HG02938 (cell line): ENCODE results near the gene NTRK1.

Experiments
- ATAC-seq: cut with Tn5 transposase; IDR thresholded peaks from one replicate; pipeline ENCODE4 v1.9.1; 2021; ENCODE audit warnings: mild to moderate bottlenecking, moderate library complexity; ENCODE audit not compliant: unreplicated experiment

NTRK1 gene

GRCh38 chr1:156895455-156895812, 34.8 kb downstream of the NTRK1 start:
- no peak for ATAC-seq

GRCh38 chr1:156895927-156896326, 35.3 kb downstream of the NTRK1 start:
- ATAC-seq = no peak

GRCh38 chr1:156896490-156897033, 35.9 kb downstream of the NTRK1 start:
- ATAC-seq = no peak

GRCh38 chr1:156897078-156897825, 36.6 kb downstream of the NTRK1 start:
- no peak for ATAC-seq

GRCh38 chr1:156898161-156898566, 37.5 kb downstream of the NTRK1 start:
- ATAC-seq = no peak

- ATAC-seq = no peak
These were observed 38.5 kb downstream of the NTRK1 start for GRCh38 chr1:156898971-156899664.

- ATAC-seq = no peak
These were observed 39.5 kb downstream of the NTRK1 start for GRCh38 chr1:156899956-156900718.

- ATAC-seq = no peak
These were observed 40.4 kb downstream of the NTRK1 start for GRCh38 chr1:156900896-156901589.

GRCh38 chr1:156901590-156901900, 40.9 kb downstream of the NTRK1 start:
- no peak for ATAC-seq

- no peak for ATAC-seq
These were observed 41.6 kb downstream of the NTRK1 start for GRCh38 chr1:156901966-156902915.

- no peak for ATAC-seq
These were observed 42.8 kb downstream of the NTRK1 start for GRCh38 chr1:156903328-156904091.

GRCh38 chr1:156904187-156904959, 43.7 kb downstream of the NTRK1 start:
- no peak for ATAC-seq

- no peak for ATAC-seq
These were observed 44.5 kb downstream of the NTRK1 start for GRCh38 chr1:156905176-156905575.

GRCh38 chr1:156905651-156906050, 45.0 kb downstream of the NTRK1 start:
- no peak for ATAC-seq

GRCh38 chr1:156906206-156906906, 45.7 kb downstream of the NTRK1 start:
- ATAC-seq = no peak

- no peak for ATAC-seq
These were observed 47.9 kb downstream of the NTRK1 start for GRCh38 chr1:156908541-156908940.

- no peak for ATAC-seq
These were observed 48.3 kb downstream of the NTRK1 start for GRCh38 chr1:156908955-156909354.

- no peak for ATAC-seq
These were observed 49.0 kb downstream of the NTRK1 start for GRCh38 chr1:156909671-156910070.
